Measurements from ENCODE around the gene SERPINA4.
"Not testable (repeated sequence)": the region's sequence is repeated elsewhere in the genome, so short reads cannot be mapped to it uniquely, and the experiment has no call there.

The SERPINA4 gene

DNA sequence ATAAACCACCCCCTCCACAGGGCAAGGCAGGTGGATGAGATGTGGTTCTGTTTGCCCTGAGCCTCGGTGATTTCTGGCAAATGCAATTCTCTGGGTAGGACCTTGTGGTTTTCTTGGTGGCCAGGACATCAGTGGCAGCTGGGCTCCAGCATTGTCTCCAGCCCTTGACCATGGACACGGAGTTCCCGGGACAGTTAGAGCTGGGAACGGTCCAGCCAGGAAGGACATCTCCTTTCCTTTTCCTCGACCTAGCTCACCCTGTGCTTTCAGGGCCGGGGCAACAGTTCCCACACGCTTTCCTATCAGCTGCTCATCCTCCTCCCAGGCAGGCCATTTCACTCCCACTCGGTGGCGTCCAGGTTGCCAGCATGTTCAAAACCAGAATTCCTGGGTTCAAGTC, 9.2 kb downstream of the SERPINA4 start:
- H3K27me3 Mint-ChIP-seq (ENCODE audit: low read depth) = no peaks in the 10 kb centered on the region
- H3K27ac Mint-ChIP-seq = no peak overlapping the region

DNA sequence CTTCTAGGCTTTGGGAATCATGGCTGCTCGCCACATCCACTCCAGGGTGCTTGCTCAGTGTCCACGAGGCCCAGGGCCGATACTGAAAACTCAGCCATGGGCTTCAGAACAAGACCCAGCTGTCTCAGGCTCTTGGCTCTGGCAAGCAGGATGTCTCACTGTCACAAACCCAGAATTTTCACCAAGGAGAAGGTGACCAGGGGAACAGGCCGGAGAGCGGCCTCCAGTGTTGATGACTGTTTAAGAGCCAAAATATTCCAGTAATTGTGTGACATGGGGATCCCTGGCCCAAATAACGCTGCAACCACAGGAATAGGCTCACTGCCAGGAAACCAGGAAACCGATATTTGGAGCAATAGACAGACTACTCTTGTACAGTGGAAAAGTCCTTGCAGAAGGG, 10.2 kb downstream of the SERPINA4 start:
- H3K9me3 Mint-ChIP-seq = no peaks in the 10 kb centered on the region
- H3K4me3 Mint-ChIP-seq = no peak overlapping the region
- H3K36me3 Mint-ChIP-seq (ENCODE audit: low read depth) = no peaks in the 10 kb centered on the region
- no peaks in the 10 kb centered on the region for H3K27me3 Mint-ChIP-seq (ENCODE audit: low read depth)
- H3K27ac Mint-ChIP-seq = no peak overlapping the region
- H3K4me1 Mint-ChIP-seq (ENCODE audit: low read depth) = no peaks in the 10 kb centered on the region

More for the DNA sequence above, 9.2 kb downstream of the SERPINA4 start:
- H3K9me3 Mint-ChIP-seq = no peaks in the 10 kb centered on the region
- H3K4me3 Mint-ChIP-seq = no peak overlapping the region
- H3K4me1 Mint-ChIP-seq (ENCODE audit: low read depth) = no peaks in the 10 kb centered on the region
- no peaks in the 10 kb centered on the region for H3K36me3 Mint-ChIP-seq (ENCODE audit: low read depth)

DNA sequence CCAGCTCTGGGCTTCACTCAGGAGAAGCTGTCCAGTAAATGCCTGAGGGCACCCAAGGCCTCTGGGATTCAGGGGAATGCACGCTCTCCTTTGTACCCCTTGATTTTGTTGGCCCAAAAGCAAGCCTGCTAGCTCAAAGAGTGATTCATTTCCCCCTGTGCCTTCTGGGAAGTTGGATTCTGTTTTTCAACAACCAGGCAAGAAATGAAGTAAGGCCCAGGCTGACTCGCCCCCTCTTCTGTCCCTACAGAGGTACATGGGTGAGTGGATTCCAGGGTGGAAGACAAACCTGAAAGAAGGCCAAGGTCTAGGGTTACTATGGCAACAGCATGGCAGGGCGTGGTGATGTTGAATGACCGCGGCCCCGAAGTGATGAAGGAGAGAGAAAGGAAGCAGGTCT, 10.7 kb downstream of the SERPINA4 start:
- no peaks in the 10 kb centered on the region for H3K27me3 Mint-ChIP-seq (ENCODE audit: low read depth)
- H3K4me1 Mint-ChIP-seq (ENCODE audit: low read depth) = no peaks in the 10 kb centered on the region
- H3K9me3 Mint-ChIP-seq = no peaks in the 10 kb centered on the region
- no peak overlapping the region for H3K27ac Mint-ChIP-seq
- no peak overlapping the region for H3K4me3 Mint-ChIP-seq
- no peaks in the 10 kb centered on the region for H3K36me3 Mint-ChIP-seq (ENCODE audit: low read depth)

DNA sequence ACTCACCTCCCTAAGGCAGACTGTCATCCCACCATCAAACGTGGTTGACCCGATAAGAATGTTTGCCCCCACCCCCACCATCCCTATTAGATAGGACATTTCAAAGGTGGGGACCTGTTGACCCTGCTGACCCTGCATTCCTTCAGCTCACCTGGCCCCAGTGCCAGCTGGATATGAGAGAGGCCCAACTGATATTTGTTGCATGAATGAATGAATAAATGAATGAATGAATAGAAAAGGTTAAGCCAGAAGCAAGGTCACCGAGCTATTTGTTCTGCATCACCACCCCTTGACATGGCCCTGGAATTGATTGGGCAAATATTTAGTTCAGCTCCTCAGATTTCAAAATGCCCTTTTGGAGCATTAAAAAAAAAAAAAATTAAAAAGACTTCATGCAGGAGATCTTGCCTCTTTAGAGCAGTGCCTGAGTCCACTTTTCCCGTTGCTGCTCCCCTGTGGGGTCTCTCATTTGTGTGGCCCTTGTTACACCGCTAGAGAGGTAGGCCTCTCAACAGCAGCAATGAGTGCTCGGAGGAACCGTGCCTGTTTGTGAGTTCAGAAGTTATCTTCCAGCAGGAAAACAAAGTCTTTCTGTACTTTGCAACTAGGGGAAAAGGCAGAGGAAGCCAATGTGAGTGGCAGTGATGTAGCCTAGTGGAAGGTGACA, 11.5 kb downstream of the SERPINA4 start:
- no peak overlapping the region for H3K27ac Mint-ChIP-seq
- no peaks in the 10 kb centered on the region for H3K9me3 Mint-ChIP-seq
- H3K36me3 Mint-ChIP-seq (ENCODE audit: low read depth) = no peaks in the 10 kb centered on the region
- H3K4me3 Mint-ChIP-seq = no peak overlapping the region
- no peaks in the 10 kb centered on the region for H3K27me3 Mint-ChIP-seq (ENCODE audit: low read depth)
- H3K4me1 Mint-ChIP-seq (ENCODE audit: low read depth) = no peaks in the 10 kb centered on the region

DNA sequence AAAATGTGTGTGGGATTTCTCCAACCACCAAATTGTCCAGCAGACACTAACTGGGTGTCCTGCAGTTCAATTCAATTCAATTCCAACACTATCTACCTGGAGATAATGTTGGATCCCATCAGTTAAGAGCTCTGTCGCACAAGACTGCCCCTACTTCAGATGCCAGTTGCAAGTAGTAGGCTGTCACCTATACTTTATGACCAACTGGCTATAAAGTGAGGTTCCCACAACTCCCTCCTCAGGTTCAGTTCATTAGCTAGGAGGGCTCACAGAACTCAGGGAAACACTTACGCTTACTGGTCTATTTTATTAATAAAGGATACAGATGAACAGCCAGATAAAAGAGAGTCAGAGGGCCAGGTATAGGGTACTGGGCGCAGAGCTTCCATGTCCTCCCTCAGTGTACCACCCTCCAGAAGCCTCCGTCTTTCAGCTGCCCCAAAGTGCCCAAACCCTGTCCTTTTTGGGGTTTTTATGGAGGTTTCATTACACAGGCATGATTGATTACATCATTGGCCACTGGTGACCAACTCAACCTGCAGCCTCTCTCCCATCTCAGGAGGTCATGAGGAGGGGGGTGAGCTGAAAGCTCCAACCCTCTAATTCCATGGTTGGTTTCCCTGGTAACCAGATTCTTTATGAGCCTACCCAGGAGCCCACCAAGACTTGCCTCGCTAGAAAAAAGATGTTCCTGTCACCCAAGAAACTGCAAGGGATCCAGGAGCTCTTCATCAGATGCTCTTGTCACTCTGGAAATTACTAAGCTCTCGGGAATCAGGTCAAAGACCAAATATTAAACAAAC, 12.4 kb downstream of the SERPINA4 start:
- no peaks in the 10 kb centered on the region for H3K27me3 Mint-ChIP-seq (ENCODE audit: low read depth)
- no peaks in the 10 kb centered on the region for H3K36me3 Mint-ChIP-seq (ENCODE audit: low read depth)
- H3K4me3 Mint-ChIP-seq = no peak overlapping the region
- no peaks in the 10 kb centered on the region for H3K9me3 Mint-ChIP-seq
- no peaks in the 10 kb centered on the region for H3K4me1 Mint-ChIP-seq (ENCODE audit: low read depth)
- no peak overlapping the region for H3K27ac Mint-ChIP-seq

DNA sequence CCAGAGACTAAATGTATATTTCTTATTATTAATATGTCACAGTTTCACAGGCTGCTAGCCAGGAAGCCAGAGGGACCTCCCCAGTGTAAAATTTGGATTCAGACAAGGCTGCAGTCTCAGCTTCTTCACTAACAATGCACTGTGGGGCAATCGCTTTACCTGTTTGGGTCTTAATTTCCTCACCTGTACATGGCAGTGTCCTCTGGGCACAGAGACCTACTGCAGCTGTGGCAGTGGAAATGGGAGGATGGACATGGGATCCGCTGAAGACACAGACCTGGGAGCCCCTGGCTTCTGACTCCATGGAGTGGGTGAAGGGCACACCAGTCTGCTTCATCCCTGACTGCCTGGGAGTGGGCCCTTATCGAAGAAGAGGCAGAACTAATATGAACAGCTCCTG, 13.1 kb downstream of the SERPINA4 start:
- no peak overlapping the region for H3K4me3 Mint-ChIP-seq
- H3K4me1 Mint-ChIP-seq (ENCODE audit: low read depth) = no peaks in the 10 kb centered on the region
- no peaks in the 10 kb centered on the region for H3K9me3 Mint-ChIP-seq
- no peaks in the 10 kb centered on the region for H3K27me3 Mint-ChIP-seq (ENCODE audit: low read depth)
- H3K36me3 Mint-ChIP-seq (ENCODE audit: low read depth) = no peaks in the 10 kb centered on the region
- H3K27ac Mint-ChIP-seq = no peak overlapping the region

DNA sequence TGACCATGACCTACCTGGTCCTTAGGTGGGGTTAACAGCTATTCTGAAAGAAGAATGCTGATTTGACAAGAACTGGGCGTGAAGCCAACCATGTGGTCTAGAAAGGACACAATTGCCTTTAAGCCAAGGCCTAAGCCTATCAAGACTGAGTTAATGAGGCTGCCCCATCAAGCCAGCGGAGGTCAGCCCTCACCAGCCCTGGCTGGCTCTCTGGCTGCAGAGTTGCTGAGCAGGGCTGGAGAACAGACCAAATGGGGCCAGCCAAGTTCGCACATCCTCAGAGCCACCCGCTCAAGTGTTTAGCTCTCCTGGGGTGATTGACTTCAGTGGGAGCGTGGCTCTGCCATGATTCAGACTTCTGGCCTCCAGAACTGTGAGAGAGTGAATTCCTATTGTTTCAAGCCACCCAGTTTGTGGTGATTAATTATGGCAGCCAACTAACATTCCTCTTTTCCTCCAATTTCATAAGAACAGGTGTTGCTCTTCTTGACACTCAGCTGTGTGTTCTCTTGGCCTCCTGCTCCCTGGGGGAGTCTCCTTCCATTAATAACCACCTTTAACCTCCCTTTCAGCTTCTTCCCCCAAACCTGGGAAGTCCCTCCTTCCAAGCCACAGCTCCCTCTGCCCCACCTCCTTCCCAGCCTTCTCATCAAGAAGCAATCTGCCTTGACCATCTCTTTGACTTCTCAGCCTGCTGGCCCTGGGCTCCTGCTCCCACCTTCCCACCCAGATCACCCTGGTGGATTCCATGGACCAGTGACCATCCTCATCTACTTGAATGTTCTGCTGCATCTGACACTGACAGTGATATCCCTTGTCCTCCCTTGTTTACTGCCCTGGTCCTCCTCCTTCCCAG, 14.7 kb downstream of the SERPINA4 start:
- Mint-ChIP-seq H3K36me3 (ENCODE audit: low read depth) (no peaks in the 10 kb centered on the region), H3K4me1 (ENCODE audit: low read depth) (no peaks in the 10 kb centered on the region), H3K9me3 (no peaks in the 10 kb centered on the region), H3K4me3 (no peak overlapping the region), H3K27me3 (ENCODE audit: low read depth) (no peaks in the 10 kb centered on the region), H3K27ac (no peak overlapping the region)

DNA sequence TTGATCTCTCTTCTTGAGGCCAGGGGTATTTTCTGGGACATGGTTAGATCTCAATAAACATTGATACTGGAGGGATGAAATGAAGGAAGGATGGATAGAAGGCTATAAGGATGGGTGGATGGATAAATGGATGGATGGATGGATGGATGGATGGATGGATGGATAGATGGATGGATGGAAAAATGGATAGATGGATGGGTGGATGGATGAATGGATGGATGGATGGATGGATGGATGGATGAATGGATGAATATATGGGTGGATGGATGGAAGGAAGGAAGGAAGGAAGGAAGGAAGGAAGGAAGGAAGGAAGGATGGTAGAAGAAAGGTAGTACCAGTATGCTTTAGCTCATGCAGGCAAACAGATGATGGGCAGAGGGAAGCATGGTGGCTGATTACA, 16.2 kb downstream of the SERPINA4 start:
- not testable (repeated sequence) for H3K4me3 Mint-ChIP-seq

DNA sequence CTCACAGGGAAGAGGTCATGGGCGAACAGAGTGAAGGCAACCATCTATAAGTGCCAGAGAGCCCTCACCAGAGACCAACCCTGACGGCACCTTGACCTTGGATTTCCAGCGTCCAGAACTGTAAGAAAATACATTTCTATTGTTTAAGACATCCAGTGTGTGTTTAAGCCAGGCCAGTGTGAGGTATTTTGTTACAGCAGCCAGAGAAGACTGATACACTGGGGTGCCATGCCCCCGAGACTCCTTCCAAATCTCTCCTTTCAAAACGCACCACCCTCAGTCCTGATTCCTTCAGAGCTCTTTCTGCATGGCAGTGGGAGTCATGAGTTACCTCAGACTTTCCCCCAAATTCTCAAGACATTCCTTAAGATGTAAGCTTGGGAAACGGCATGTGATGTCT, 17.5 kb downstream of the SERPINA4 start:
- H3K27ac Mint-ChIP-seq = no peak overlapping the region
- H3K4me1 Mint-ChIP-seq (ENCODE audit: low read depth) = no peaks in the 10 kb centered on the region
- H3K36me3 Mint-ChIP-seq (ENCODE audit: low read depth) = no peaks in the 10 kb centered on the region
- H3K27me3 Mint-ChIP-seq (ENCODE audit: low read depth) = no peaks in the 10 kb centered on the region
- no peak overlapping the region for H3K4me3 Mint-ChIP-seq
- H3K9me3 Mint-ChIP-seq = no peaks in the 10 kb centered on the region

More for the DNA sequence above, 16.2 kb downstream of the SERPINA4 start:
- H3K4me1 Mint-ChIP-seq (ENCODE audit: low read depth); H3K9me3 Mint-ChIP-seq; H3K27me3 Mint-ChIP-seq (ENCODE audit: low read depth); H3K36me3 Mint-ChIP-seq (ENCODE audit: low read depth); H3K27ac Mint-ChIP-seq: not testable (repeated sequence)

DNA sequence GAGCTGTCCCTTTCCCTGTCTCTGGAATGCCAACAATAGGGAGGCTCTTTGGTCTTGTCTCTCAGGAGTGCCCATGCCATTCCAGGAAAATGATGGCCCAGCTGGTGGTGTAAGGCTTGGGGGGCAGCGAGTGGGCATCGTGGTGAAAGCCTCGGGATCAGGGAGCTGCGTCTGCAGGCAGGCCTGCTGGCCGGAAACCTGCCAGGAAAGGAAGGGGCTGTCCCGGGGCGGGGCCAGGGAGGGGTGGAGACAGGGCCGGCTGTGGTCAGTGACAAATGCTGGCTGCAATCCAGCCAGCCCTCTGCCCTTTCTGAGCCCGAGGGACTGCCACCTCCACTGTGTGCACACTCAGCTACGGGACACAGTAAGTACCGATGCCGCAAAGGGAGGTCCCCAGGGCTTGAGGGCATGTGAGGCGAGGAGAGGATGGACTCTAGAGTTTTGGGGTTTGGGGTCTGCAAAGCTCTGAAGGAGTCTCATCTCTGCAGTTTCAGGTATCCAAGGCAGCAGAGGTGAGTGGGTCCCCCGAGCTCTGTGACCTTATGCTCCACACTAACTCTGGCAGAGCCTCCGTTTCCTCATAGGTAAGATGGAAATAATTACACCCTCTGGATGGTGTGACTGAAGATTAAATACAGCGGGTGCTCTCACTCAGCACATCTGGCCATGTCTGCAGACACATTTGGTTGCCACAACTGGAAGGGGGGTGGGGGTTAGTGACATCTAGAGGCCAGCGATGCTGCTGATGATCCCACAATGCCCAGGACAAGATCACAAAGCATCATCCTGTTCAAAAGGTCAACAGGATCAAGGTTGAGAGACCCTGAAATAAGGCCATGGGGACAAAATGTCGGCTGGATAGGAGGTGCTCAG, 20.1 kb downstream of the SERPINA4 start, which contains the start of gene SERPINA5:
SERPINA5 (plus strand) TSS at position 300 of the 873 bp plus-strand sequence. CDS start 5,937 bp downstream, outside the sequence.
- H3K9me3 Mint-ChIP-seq = no peaks in the 10 kb centered on the region
- H3K4me3 Mint-ChIP-seq = no peak within 1 kb of the TSS
- no peaks in the 10 kb centered on the region for H3K27me3 Mint-ChIP-seq (ENCODE audit: low read depth)
- H3K36me3 Mint-ChIP-seq (ENCODE audit: low read depth) = no peaks in the 10 kb centered on the region
- H3K27ac Mint-ChIP-seq = no peak within 1 kb of the TSS
- no peaks in the 10 kb centered on the region for H3K4me1 Mint-ChIP-seq (ENCODE audit: low read depth)

DNA sequence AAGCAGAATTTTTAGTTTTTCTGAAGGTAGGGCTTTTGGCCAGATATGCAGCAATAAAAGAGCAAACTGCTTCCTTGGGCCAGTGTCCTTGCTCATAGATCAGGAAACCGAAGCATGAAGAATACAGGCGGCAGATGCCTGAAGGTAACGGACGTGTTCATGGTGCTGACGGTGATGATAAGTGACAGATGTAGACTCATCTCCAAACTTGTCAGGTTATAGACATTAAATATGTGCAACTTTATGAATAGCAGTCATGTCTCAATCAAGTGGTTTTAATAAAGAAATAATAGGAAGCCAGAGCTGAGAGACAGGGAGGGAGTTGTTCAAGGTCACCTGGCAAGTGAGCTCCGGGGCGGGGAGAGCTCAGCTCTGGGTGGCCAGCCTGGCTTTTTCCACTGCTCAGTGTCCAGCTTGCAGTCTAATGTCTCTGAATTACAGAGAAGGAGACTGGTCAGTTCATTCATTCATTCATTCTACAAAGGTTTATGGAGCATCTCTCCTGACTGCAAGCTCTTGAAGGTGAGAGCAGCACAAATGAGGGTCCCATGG, 21.0 kb downstream of the SERPINA4 start:
- H3K27ac Mint-ChIP-seq = no peak overlapping the region
- H3K36me3 Mint-ChIP-seq (ENCODE audit: low read depth) = no peaks in the 10 kb centered on the region
- H3K4me1 Mint-ChIP-seq (ENCODE audit: low read depth) = no peaks in the 10 kb centered on the region
- H3K9me3 Mint-ChIP-seq = no peaks in the 10 kb centered on the region
- H3K27me3 Mint-ChIP-seq (ENCODE audit: low read depth) = no peaks in the 10 kb centered on the region
- no peak overlapping the region for H3K4me3 Mint-ChIP-seq

DNA sequence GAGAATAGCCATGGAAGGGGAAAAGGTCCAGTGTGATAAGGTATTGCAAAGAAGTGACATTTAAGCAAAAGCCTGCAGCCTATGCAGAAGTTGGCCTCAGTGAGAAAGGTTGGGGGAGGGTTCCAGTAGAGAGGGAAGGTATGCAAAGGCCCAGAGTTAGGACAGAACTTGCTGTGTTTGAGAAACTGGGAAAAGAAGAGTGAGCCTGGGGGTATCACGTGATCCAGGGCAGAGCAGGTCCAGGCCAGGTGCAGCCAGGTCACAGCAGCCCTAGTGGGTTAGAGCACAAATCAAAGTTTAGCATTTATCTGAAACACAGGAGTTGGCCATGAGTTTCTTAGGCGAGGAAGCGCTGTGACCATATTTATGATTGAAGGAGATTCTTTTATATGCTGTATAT, 21.6 kb downstream of the SERPINA4 start:
- H3K27me3 Mint-ChIP-seq (ENCODE audit: low read depth) = no peaks in the 10 kb centered on the region
- no peak overlapping the region for H3K27ac Mint-ChIP-seq
- no peaks in the 10 kb centered on the region for H3K4me1 Mint-ChIP-seq (ENCODE audit: low read depth)
- no peaks in the 10 kb centered on the region for H3K36me3 Mint-ChIP-seq (ENCODE audit: low read depth)
- H3K9me3 Mint-ChIP-seq = no peaks in the 10 kb centered on the region
- H3K4me3 Mint-ChIP-seq = no peak overlapping the region

DNA sequence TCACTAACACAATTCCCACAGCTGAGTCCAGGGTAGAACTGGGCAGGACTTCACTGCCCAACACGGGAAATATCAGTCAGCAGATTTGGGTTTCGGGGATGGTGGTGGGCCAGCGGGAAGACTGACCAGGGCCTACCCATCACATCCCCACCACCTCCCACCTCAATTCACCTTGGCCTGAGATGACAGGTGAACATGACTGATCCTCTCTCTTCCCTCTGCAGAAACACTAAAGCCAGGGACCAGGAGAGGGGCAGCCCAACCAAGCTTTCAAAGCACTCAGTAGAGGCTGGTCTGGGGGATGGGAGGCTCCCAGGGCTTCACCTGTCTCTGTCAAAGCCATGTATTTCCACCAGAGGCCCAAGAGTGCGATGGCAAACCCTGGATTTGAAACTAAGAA, 22.3 kb downstream of the SERPINA4 start:
- Mint-ChIP-seq H3K4me1 (ENCODE audit: low read depth) (no peaks in the 10 kb centered on the region), H3K4me3 (no peak overlapping the region), H3K9me3 (no peaks in the 10 kb centered on the region), H3K36me3 (ENCODE audit: low read depth) (no peaks in the 10 kb centered on the region), H3K27me3 (ENCODE audit: low read depth) (no peaks in the 10 kb centered on the region), H3K27ac (no peak overlapping the region)
